ENCODE data around the gene ZGPAT.

DNA sequence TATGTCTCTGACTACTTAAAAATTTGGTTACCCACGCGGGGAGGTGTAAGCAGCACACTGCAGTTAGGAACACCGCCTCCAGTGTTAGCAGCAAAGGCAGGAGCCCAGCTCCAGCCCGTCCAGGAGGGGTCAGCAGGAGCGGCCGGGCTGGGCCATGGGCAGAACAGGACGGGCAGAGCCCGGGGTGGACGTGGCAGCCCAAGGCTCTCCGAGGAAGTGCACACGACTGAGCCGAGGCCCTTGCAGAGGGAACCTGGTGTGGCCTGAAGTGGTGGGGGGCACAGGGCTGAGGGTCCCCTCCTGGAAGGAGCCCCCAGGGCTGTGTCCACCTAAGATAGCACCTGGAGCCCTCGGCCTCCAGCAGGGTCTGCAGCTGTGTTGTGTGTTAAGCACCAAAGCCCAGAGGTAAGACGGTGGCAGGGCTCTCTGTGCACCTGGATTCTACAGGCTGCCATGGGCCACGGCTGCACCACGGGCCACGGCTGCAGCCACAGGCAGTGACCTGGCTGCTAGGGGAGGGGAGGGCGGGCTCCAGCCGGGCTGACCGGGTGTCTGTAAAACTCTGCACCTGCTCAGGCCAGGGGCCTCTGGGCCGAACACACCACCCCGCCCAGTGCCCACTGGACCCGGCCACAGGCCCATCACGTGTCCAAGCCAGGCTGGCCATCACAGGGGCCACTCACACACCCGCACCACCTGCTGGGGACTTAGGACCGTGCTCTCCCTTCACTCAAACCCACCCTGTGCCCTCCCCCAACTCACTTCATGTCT is 38.3 kb downstream of the ZGPAT start:
- TF ChIP-seq SMC3 (IDR thresholded peaks at IDR 0.05; ENCODE audit: low read depth, low read length) (no peak), CTCF (conservative IDR thresholded peaks at IDR 0.05; ENCODE audit: low read depth, low read length) (no peak), MXI1 (IDR thresholded peaks at IDR 0.05; ENCODE audit: borderline replicate concordance, low read depth, low read length) (no peak)

All from IMR-90 (cell line).